ENCODE measurements around the gene TAF5L.

TAF5L gene

DNA sequence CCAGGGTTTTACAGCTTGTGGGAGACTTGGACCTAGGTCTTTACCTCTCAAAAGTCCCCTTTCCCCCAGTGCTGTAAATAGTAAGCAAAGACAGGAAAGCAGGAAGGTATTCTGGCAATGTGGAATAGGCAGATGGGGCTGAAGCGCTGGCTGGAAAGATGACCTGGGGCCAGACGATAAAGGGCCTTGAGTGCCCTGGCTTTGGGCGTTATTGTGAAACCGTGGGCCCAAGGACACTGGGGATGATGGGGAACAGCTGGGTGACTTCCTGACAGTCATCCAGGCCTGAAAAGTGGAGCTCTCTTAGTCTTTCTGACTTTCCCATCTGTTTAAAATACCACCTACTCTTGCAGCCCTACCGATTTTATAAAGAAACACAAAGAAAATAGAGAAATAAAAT lies 16.5 kb upstream of the TAF5L start:
- Histone ChIP-seq H3K9me3 (ENCODE audit: insufficient read depth, low read depth, low read length) (peaks cover 2% of the 10 kb centered on the region), H3K4me2 (ENCODE audit: low read length) (no peak overlapping the region), H3K27ac (ENCODE audit: low read depth, low read length) (peak overlapping the region; percentile 86), H3K4me3 (ENCODE audit: low read depth, low read length) (no peak overlapping the region), H3K18ac (ENCODE audit: low read length) (peak overlapping the region; percentile 4), H3K36me3 (ENCODE audit: control insufficient read depth in 1 of 2, insufficient read depth in 2 of 2, low read length in 2 of 2) (peaks cover 17 to 25% of the 10 kb centered on the region in 2 experiments), H3K79me2 (ENCODE audit: control insufficient read depth, insufficient read depth, low read length, poor library complexity) (peaks cover 9% of the 10 kb centered on the region), H2BK12ac (ENCODE audit: low read length) (no peak overlapping the region), H3K79me1 (ENCODE audit: low read length) (peaks cover 21% of the 10 kb centered on the region), H3K23ac (ENCODE audit: low read length) (no peak overlapping the region), H3K14ac (ENCODE audit: low read length) (peak overlapping the region; percentile 59), H3K9ac (ENCODE audit: low read length) (no peak overlapping the region), H4K12ac (ENCODE audit: low read depth, low read length) (no peak overlapping the region), H3K27me3 (ENCODE audit: insufficient read depth, low read length) (no peaks in the 10 kb centered on the region), H2AK5ac (ENCODE audit: low read length) (no peak overlapping the region), H3K4ac (ENCODE audit: low read depth, low read length) (peak overlapping the region; percentile 78), H2BK120ac (ENCODE audit: insufficient read depth, low read length, poor library complexity) (peak overlapping the region; percentile 92), H3K4me1 (ENCODE audit: control insufficient read depth in 1 of 2, insufficient read depth in 2 of 2, low read length in 2 of 2) (peaks cover 20 to 26% of the 10 kb centered on the region in 2 experiments), H2AFZ (ENCODE audit: insufficient read depth, low read length, poor library complexity) (peak overlapping the region; percentile 9), H2BK5ac (ENCODE audit: low read depth, low read length, poor library complexity) (peak overlapping the region; percentile 48), H4K8ac (ENCODE audit: low read depth, low read length) (peak overlapping the region; percentile 55), H4K91ac (ENCODE audit: low read depth, low read length) (peak overlapping the region; percentile 90)
- DNase-seq: peak; percentile 94 to 97
- WGBS (ENCODE audit: extremely low coverage, insufficient coverage, insufficient read length): no CpG with 5 or more reads among the region's 5 CpGs

- H3K79me1 ChIP-seq (ENCODE audit: low read length): peaks cover 21% of the 10 kb centered on the region
- H3K4me3 ChIP-seq (ENCODE audit: low read depth, low read length): no peak overlapping the region
- H3K18ac ChIP-seq (ENCODE audit: low read length): peak overlapping the region; percentile 89
- peaks cover 9% of the 10 kb centered on the region for H3K79me2 ChIP-seq (ENCODE audit: control insufficient read depth, insufficient read depth, low read length, poor library complexity)
- peak overlapping the region; percentile 13 for H4K8ac ChIP-seq (ENCODE audit: low read depth, low read length)
- H3K9me3 ChIP-seq (ENCODE audit: insufficient read depth, low read depth, low read length): peaks cover 2% of the 10 kb centered on the region
- H3K27ac ChIP-seq (ENCODE audit: low read depth, low read length): peak overlapping the region; percentile 86
- H3K36me3 ChIP-seq (ENCODE audit: control insufficient read depth in 1 of 2, insufficient read depth in 2 of 2, low read length in 2 of 2): peaks cover 17 to 30% of the 10 kb centered on the region in 2 experiments
- H2BK120ac ChIP-seq (ENCODE audit: insufficient read depth, low read length, poor library complexity): peak overlapping the region; percentile 92
- H4K12ac ChIP-seq (ENCODE audit: low read depth, low read length): no peak overlapping the region
- no CpG with 5 or more reads among the region's 3 CpGs for WGBS (ENCODE audit: extremely low coverage, insufficient coverage, insufficient read length)
- no peaks in the 10 kb centered on the region for H3K27me3 ChIP-seq (ENCODE audit: insufficient read depth, low read length)
- H3K14ac ChIP-seq (ENCODE audit: low read length): peak overlapping the region; percentile 65
- peak overlapping the region; percentile 58 for H4K91ac ChIP-seq (ENCODE audit: low read depth, low read length)
- H2AK5ac ChIP-seq (ENCODE audit: low read length): peak overlapping the region; percentile 2
- H3K4me1 ChIP-seq (ENCODE audit: control insufficient read depth in 1 of 2, insufficient read depth in 2 of 2, low read length in 2 of 2): peaks cover 20 to 26% of the 10 kb centered on the region in 2 experiments
- H3K9ac ChIP-seq (ENCODE audit: low read length): peak overlapping the region; percentile 57
- H2BK5ac ChIP-seq (ENCODE audit: low read depth, low read length, poor library complexity): peak overlapping the region; percentile 50
- peak overlapping the region; percentile 3 for H3K4ac ChIP-seq (ENCODE audit: low read depth, low read length)
- H2BK12ac ChIP-seq (ENCODE audit: low read length): peak overlapping the region; percentile 3
- no peak overlapping the region for H3K4me2 ChIP-seq (ENCODE audit: low read length)
- no peak overlapping the region for H3K23ac ChIP-seq (ENCODE audit: low read length)
- H2AFZ ChIP-seq (ENCODE audit: insufficient read depth, low read length, poor library complexity): no peak overlapping the region
- DNase-seq: peak in 1 of 2 donors; percentile 21
These were observed 15.4 kb upstream of the TAF5L start for GRCh38 chr1:229641306-229641705.

DNA sequence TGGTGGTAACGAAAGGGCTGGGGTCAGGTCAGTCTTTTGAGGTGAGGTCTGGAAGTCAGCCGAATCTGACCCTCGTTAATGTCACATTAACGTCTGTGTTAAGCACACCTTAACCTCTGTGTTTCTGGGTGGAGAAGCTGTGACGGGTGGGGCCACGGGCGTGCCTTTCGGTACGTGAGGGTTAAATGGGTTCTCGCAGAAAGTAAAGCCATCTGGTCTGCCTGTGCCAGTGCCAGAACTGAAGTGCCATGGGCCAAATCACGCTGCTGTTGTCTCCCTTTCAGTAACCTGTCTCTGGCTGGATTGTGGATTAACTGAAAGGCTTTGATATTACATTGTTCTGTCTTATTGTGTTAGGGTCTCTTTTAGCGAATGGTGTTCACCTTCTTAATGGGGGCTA lies 14.5 kb upstream of the TAF5L start:
- no CpG with 5 or more reads among the region's 12 CpGs for WGBS (ENCODE audit: extremely low coverage, insufficient coverage, insufficient read length)
- H2AFZ ChIP-seq (ENCODE audit: insufficient read depth, low read length, poor library complexity): no peak overlapping the region
- no peak overlapping the region for H3K9ac ChIP-seq (ENCODE audit: low read length)
- H3K4me3 ChIP-seq (ENCODE audit: low read depth, low read length): no peak overlapping the region
- no peak overlapping the region for H4K91ac ChIP-seq (ENCODE audit: low read depth, low read length)
- no peak overlapping the region for H4K8ac ChIP-seq (ENCODE audit: low read depth, low read length)
- peak overlapping the region; percentile 26 for H3K4ac ChIP-seq (ENCODE audit: low read depth, low read length)
- H3K23ac ChIP-seq (ENCODE audit: low read length): no peak overlapping the region
- no peak overlapping the region for H3K27ac ChIP-seq (ENCODE audit: low read depth, low read length)
- H3K36me3 ChIP-seq (ENCODE audit: control insufficient read depth in 1 of 2, insufficient read depth in 2 of 2, low read length in 2 of 2): peaks cover 22 to 35% of the 10 kb centered on the region in 2 experiments
- H3K14ac ChIP-seq (ENCODE audit: low read length): no peak overlapping the region
- H3K79me1 ChIP-seq (ENCODE audit: low read length): peaks cover 19% of the 10 kb centered on the region
- no peak overlapping the region for H3K18ac ChIP-seq (ENCODE audit: low read length)
- H2BK5ac ChIP-seq (ENCODE audit: low read depth, low read length, poor library complexity): no peak overlapping the region
- no peak overlapping the region for H2BK12ac ChIP-seq (ENCODE audit: low read length)
- DNase-seq: no peak
- no peak overlapping the region for H3K4me2 ChIP-seq (ENCODE audit: low read length)
- no peak overlapping the region for H2AK5ac ChIP-seq (ENCODE audit: low read length)
- peaks cover 2% of the 10 kb centered on the region for H3K9me3 ChIP-seq (ENCODE audit: insufficient read depth, low read depth, low read length)
- H3K4me1 ChIP-seq (ENCODE audit: control insufficient read depth in 1 of 2, insufficient read depth in 2 of 2, low read length in 2 of 2): peaks cover 17 to 23% of the 10 kb centered on the region in 2 experiments
- H4K12ac ChIP-seq (ENCODE audit: low read depth, low read length): no peak overlapping the region
- no peaks in the 10 kb centered on the region for H3K27me3 ChIP-seq (ENCODE audit: insufficient read depth, low read length)
- peaks cover 7% of the 10 kb centered on the region for H3K79me2 ChIP-seq (ENCODE audit: control insufficient read depth, insufficient read depth, low read length, poor library complexity)
- H2BK120ac ChIP-seq (ENCODE audit: insufficient read depth, low read length, poor library complexity): no peak overlapping the region

DNA sequence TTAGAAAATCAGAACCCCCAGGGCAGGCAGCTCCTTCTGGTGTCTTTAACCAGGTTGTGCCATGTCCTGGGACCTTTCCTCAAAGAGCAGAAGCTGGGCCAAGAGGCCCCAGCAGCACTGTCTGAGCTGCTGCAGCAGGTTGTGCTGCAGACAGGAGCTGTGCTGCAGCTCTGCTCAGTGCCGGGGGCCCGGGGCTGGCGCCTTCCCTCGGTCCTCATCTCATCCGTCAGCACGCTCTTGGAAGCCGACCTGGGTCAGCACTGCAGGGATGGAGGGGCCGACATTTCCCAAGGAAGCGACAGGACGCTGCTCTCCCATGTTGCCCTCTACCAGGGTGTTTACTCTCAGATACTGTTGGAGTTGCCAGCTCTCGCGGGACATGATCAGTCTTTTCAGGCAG lies 11.8 kb upstream of the TAF5L start:
- H3K9ac ChIP-seq (ENCODE audit: low read length): no peak overlapping the region
- peaks cover 6% of the 10 kb centered on the region for H3K79me2 ChIP-seq (ENCODE audit: control insufficient read depth, insufficient read depth, low read length, poor library complexity)
- no peak overlapping the region for H4K12ac ChIP-seq (ENCODE audit: low read depth, low read length)
- no peak overlapping the region for H4K91ac ChIP-seq (ENCODE audit: low read depth, low read length)
- H3K4ac ChIP-seq (ENCODE audit: low read depth, low read length): no peak overlapping the region
- no CpG with 5 or more reads among the region's 12 CpGs for WGBS (ENCODE audit: extremely low coverage, insufficient coverage, insufficient read length)
- H3K18ac ChIP-seq (ENCODE audit: low read length): no peak overlapping the region
- no peak overlapping the region for H2AFZ ChIP-seq (ENCODE audit: insufficient read depth, low read length, poor library complexity)
- H2AK5ac ChIP-seq (ENCODE audit: low read length): no peak overlapping the region
- H3K4me1 ChIP-seq (ENCODE audit: control insufficient read depth in 1 of 2, insufficient read depth in 2 of 2, low read length in 2 of 2): peaks cover 6 to 11% of the 10 kb centered on the region in 2 experiments
- H3K27me3 ChIP-seq (ENCODE audit: insufficient read depth, low read length): no peaks in the 10 kb centered on the region
- DNase-seq: no peak
- peaks cover 8% of the 10 kb centered on the region for H3K79me1 ChIP-seq (ENCODE audit: low read length)
- H3K4me3 ChIP-seq (ENCODE audit: low read depth, low read length): no peak overlapping the region
- no peak overlapping the region for H3K14ac ChIP-seq (ENCODE audit: low read length)
- H4K8ac ChIP-seq (ENCODE audit: low read depth, low read length): no peak overlapping the region
- peaks cover 28 to 34% of the 10 kb centered on the region in 2 experiments for H3K36me3 ChIP-seq (ENCODE audit: control insufficient read depth in 1 of 2, insufficient read depth in 2 of 2, low read length in 2 of 2)
- H2BK120ac ChIP-seq (ENCODE audit: insufficient read depth, low read length, poor library complexity): no peak overlapping the region
- no peak overlapping the region for H2BK12ac ChIP-seq (ENCODE audit: low read length)
- no peak overlapping the region for H3K4me2 ChIP-seq (ENCODE audit: low read length)
- no peak overlapping the region for H3K27ac ChIP-seq (ENCODE audit: low read depth, low read length)
- no peak overlapping the region for H2BK5ac ChIP-seq (ENCODE audit: low read depth, low read length, poor library complexity)
- no peak overlapping the region for H3K23ac ChIP-seq (ENCODE audit: low read length)
- H3K9me3 ChIP-seq (ENCODE audit: insufficient read depth, low read depth, low read length): no peaks in the 10 kb centered on the region
